ENCODE data around the gene ATF4. TPM values are rescaled to one million over a fixed set of nuclear protein-coding genes. Genes with fewer than 3 reads are reported as not detected.

The ATF4 gene
- total RNA-seq, 1 experiment from 2014 or later: 717 TPM

GRCh38 chr22:39496131-39496838 is 24.1 kb upstream of the ATF4 start:
- H3K9me3 Mint-ChIP-seq (ENCODE audit: unreplicated experiment): no peaks in the 10 kb centered on the region
- no peak overlapping the region for H3K27ac Mint-ChIP-seq (ENCODE audit: low read depth, unreplicated experiment)
- no peaks in the 10 kb centered on the region for H3K36me3 Mint-ChIP-seq (ENCODE audit: insufficient read depth, unreplicated experiment)
- H3K4me3 Mint-ChIP-seq (ENCODE audit: unreplicated experiment): no peak overlapping the region
- ChIA-PET POLR2A (interaction anchor here (0.8 to 1.8 kb wide), 6 partner anchors 22 to 176 kb away, joined by 3 to 5 read pairs (median 4); partner anchors contain the start of gene ATF4), CTCF (interaction anchor here (0.6 to 4.9 kb wide), 17 partner anchors 9 to 743 kb away, joined by 3 to 66 read pairs (median 4); no protein-coding TSS in a partner anchor)
- BruUV-seq (replicated peaks): no TSS peak
- peak; percentile 58 for DNase-seq (ENCODE audit: unreplicated experiment)
- peaks cover 2% of the 10 kb centered on the region for H3K4me1 Mint-ChIP-seq (ENCODE audit: insufficient read depth, unreplicated experiment)
- H3K27me3 Mint-ChIP-seq (ENCODE audit: insufficient read depth, unreplicated experiment): no peaks in the 10 kb centered on the region
- intact Hi-C loops (cut with micrococcal nuclease): no loop called here
- peak; percentile 61 for TF ChIP-seq CTCF (IDR thresholded peaks at IDR 0.05; ENCODE audit: unreplicated experiment)

GRCh38 chr22:39497429-39497828 is 22.9 kb upstream of the ATF4 start:
- BruUV-seq (replicated peaks): no TSS peak
- ChIA-PET POLR2A (interaction anchor here (0.6 to 2.2 kb wide), 5 partner anchors 19 to 210 kb away, joined by 3 to 11 read pairs (median 4); partner anchors contain the start of gene ATF4), CTCF (interaction anchor here (0.6 to 3.0 kb wide), 7 partner anchors 13 to 35 kb away, joined by 3 to 16 read pairs (median 4); no protein-coding TSS in a partner anchor)
- H3K27ac Mint-ChIP-seq (ENCODE audit: low read depth, unreplicated experiment): no peak overlapping the region
- DNase-seq (ENCODE audit: unreplicated experiment): no peak
- no peak for TF ChIP-seq CTCF (IDR thresholded peaks at IDR 0.05; ENCODE audit: unreplicated experiment)
- H3K9me3 Mint-ChIP-seq (ENCODE audit: unreplicated experiment): no peaks in the 10 kb centered on the region
- no peaks in the 10 kb centered on the region for H3K36me3 Mint-ChIP-seq (ENCODE audit: insufficient read depth, unreplicated experiment)
- peaks cover 7% of the 10 kb centered on the region for H3K4me1 Mint-ChIP-seq (ENCODE audit: insufficient read depth, unreplicated experiment)
- no peak overlapping the region for H3K4me3 Mint-ChIP-seq (ENCODE audit: unreplicated experiment)
- intact Hi-C loops (cut with micrococcal nuclease): no loop called here
- H3K27me3 Mint-ChIP-seq (ENCODE audit: insufficient read depth, unreplicated experiment): no peaks in the 10 kb centered on the region

- H3K4me3 Mint-ChIP-seq (ENCODE audit: unreplicated experiment): no peak overlapping the region
- POLR2A ChIA-PET: interaction anchor here (2.2 kb wide), 1 partner anchor 22 kb away, joined by 11 read pairs; the partner anchor contains the start of gene ATF4
- no peak for TF ChIP-seq CTCF (IDR thresholded peaks at IDR 0.05; ENCODE audit: unreplicated experiment)
- CTCF ChIA-PET: interaction anchor here (0.6 to 3.0 kb wide), 5 partner anchors 14 to 539 kb away, joined by 3 to 16 read pairs (median 4); no protein-coding TSS in a partner anchor
- no peaks in the 10 kb centered on the region for H3K9me3 Mint-ChIP-seq (ENCODE audit: unreplicated experiment)
- BruUV-seq (replicated peaks): no TSS peak
- no peaks in the 10 kb centered on the region for H3K27me3 Mint-ChIP-seq (ENCODE audit: insufficient read depth, unreplicated experiment)
- intact Hi-C loops (cut with micrococcal nuclease): no loop called here
- no peak for DNase-seq (ENCODE audit: unreplicated experiment)
- H3K4me1 Mint-ChIP-seq (ENCODE audit: insufficient read depth, unreplicated experiment): peaks cover 9% of the 10 kb centered on the region
- H3K27ac Mint-ChIP-seq (ENCODE audit: low read depth, unreplicated experiment): no peak overlapping the region
- no peaks in the 10 kb centered on the region for H3K36me3 Mint-ChIP-seq (ENCODE audit: insufficient read depth, unreplicated experiment)
These were observed 22.0 kb upstream of the ATF4 start for GRCh38 chr22:39498368-39498767.

GRCh38 chr22:39498802-39499201 is 21.6 kb upstream of the ATF4 start:
- peaks cover under 1% of the 10 kb centered on the region for H3K36me3 Mint-ChIP-seq (ENCODE audit: insufficient read depth, unreplicated experiment)
- peaks cover 13% of the 10 kb centered on the region for H3K4me1 Mint-ChIP-seq (ENCODE audit: insufficient read depth, unreplicated experiment)
- DNase-seq (ENCODE audit: unreplicated experiment): no peak
- POLR2A ChIA-PET: interaction anchor here (0.6 to 2.2 kb wide), 2 partner anchors 21 to 792 kb away, joined by 4 to 11 read pairs; partner anchors contain the start of gene ATF4
- TF ChIP-seq CTCF (IDR thresholded peaks at IDR 0.05; ENCODE audit: unreplicated experiment): no peak
- CTCF ChIA-PET: interaction anchor here (1.6 kb wide), 1 partner anchor 30 kb away, joined by 4 read pairs; no protein-coding TSS in a partner anchor
- no peaks in the 10 kb centered on the region for H3K9me3 Mint-ChIP-seq (ENCODE audit: unreplicated experiment)
- H3K4me3 Mint-ChIP-seq (ENCODE audit: unreplicated experiment): no peak overlapping the region
- BruUV-seq (replicated peaks): no TSS peak
- intact Hi-C loops (cut with micrococcal nuclease): no loop called here
- H3K27ac Mint-ChIP-seq (ENCODE audit: low read depth, unreplicated experiment): no peak overlapping the region
- no peaks in the 10 kb centered on the region for H3K27me3 Mint-ChIP-seq (ENCODE audit: insufficient read depth, unreplicated experiment)

Data from MCF 10A (cell line).